NCI-H2171 treated with DMSO at 0.1 percent for 48 hours (cell line): ENCODE measurements around the gene IL31.

Experiments
- DNase-seq: peaks from one replicate; lab custom pipeline; 2025; lab: John Stamatoyannopoulos, UW

IL31 gene

GRCh38 chr12:122155705-122156104 is 18.3 kb downstream of the IL31 start:
- no peak for DNase-seq

GRCh38 chr12:122152754-122153153 is 21.3 kb downstream of the IL31 start:
- no peak for DNase-seq

DNA sequence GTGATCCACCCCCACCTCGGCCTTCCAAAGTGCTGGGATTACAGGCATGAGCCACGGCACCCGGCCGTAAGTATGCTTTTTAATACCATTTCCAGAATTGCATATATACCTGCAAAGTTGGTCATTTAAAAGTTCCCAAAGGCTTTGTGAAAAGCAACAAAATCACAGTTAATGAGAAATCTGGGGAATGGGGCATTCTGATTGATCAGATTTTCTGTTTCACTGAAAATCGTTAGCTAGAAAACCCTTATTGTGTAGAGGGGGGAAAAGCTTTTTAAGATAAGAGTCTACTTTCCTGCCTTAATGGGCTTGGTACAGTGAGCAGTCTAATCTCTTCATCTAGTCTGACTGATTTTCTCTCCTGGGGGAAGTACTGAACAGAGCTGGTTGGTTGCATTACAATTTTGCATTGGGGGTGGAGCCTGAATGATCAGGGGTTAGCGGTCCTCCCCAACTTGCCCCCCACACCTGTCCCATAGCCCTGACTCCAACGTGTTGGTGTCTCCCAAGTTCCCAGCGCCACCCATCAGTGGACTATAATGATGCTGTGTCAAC is 23.8 kb downstream of the IL31 start:
- no peak for DNase-seq

DNA sequence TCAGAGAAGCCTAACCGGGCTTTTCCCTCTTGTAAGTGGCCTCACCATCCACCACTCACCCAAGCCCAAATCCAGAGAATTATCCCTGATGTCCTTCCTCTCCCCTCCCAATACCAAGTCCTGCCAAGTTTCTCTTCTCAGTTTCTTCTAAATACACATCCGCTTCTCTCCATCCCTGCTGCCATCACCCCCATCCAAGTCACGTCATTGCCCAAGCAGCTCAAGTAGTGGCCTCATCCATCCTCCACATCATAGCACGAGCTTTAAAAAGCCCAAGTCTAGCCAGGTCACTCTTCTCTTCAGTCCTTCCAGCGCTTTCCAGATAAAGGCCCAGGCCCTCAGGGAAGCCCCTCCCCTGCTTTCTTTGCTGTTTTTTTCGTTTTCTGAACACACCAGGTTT is 25.4 kb downstream of the IL31 start:
- DNase-seq = no peak

- DNase-seq = no peak
Observed at GRCh38 chr12:122147514-122148290, 26.3 kb downstream of the IL31 start.

DNA sequence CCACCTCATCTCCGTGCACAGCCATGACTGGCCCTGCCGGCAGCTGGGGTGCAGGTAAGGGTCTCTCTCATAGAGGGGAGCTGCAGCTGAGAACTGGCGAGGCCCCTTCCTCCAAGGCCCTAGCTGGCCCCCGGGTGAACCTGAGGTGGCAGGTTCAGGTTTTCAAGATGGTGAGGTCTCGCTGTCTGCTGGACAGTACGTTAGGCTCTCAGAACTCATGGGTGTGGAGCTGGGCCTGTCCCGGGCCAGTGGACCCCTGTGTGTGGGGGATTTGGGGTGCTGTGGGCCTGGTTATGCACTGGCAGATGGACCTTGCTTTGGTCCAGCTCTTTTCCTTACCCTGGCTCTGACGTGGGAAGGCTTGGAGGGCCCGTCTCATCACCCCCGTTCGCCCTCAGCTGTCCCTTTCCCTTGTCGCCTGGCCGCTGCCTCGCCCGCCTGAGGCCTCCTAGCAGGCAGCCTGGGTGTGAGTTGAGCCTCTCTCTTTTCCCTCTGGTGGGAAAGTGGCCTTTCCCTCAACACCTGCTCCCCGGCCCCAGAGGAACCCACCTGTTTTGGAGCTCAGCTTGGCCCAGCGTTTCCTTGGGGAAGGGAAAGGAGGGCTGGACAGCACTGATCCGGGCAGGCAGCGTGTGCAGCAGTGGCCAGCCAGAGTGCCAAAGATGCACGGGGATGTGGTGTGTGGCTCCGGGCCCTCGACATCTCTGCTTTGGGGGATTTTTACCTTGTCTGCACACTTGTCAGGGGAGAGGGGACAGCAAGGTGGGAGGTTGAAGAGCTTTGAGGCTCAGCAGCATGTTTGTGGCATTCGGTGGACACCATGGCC is 28.3 kb downstream of the IL31 start:
- no peak for DNase-seq

DNA sequence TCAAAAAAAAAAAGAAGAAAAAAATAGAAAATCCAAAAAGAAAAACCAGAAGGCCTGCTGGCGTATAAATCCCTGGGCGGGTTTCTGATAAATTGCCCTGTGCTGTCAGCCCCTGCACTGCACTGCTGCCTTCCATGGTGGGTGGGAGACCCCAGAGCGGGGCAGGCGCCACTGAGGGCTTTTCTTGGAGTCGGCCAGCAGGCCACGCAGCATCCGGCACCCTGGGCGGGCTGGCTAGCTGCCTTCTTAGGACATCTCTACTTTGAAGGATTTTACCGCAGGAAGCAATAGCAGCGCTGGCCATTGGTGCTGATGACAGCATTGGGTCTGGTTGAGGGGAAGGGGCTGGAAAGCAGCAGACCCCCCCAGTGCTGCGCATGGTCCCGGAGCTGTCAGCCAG is 29.1 kb downstream of the IL31 start:
- DNase-seq = no peak

DNA sequence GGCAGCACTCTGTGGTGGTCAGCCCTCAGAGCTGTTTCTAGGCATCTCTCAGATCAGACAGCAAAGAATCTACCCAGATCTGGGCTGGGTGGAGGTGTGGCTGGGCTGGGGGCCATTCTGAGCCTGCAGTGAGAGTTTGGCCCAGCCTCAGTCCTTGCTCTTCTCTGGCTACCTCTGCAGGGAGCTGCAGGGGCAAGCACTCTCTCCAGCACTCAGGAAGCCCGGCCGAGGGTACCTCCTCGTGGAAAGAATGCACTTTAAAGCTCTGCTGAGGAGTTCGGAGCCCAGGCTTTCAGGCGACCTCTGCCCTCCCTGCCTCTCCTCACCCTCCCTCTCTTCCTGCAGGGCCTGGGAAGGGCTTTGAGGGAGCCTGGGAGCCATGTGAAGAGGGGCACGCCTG is 31.2 kb downstream of the IL31 start:
- DNase-seq = no peak

DNA sequence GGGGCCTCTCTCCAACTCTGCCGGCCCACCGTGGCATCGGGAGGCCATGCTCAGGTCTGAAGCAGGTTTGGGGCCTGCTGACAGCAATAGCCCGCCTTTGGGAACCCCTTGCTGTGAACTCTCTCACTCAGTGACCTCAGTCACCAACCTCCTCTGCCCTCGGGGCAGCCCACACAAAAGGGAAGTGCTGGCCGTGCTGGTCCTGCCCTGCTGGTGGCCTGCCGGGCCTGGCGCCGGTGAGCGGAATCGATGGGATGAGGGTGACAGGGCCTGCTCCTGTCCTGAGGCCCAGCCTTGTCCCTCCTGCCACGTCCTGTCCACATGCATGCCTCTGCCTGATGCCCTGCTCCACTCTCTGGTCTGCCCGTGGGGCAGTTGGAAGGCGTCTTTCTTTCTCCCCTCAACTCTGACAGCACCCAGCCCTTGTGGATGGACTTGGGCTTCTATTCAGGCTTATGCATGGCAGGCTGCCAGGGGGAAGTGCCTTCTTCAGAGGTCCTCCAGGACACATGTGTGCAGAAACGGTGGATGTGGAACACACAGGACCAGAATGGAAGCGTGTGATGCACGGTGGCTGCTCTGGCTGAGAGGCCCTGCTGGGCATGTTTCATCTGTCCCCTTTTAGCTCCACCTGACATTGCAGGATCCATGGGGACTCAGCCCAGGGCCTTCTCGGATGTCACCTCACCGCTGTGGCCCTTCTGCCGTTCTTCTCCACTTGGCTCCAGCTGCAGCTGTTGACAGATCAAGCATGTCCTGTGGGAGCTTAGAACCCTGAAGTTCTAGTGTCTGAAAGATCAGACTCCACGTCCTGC is 31.9 kb downstream of the IL31 start:
- peak; percentile 22 for DNase-seq

GRCh38 chr12:122140467-122141257 is 33.4 kb downstream of the IL31 start:
- DNase-seq = no peak

DNA sequence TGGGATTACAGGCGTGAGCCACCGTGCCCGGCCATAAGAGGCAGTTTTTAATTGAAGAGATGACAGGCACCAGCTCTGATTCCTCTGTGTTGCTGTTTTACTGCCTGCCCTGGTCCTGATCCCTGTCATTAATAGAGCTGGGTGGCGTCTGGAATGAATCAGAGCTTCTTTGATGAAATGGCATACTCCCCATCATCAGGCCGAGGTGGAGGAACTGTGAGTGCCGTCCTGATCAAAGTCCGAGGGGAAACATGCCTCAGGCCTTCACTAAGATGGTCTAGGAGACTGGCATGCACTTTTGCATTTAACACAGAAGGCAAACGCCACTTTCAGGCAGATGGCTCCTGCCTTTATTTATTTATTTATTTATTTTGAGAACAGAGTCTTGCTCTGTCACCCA is 34.1 kb downstream of the IL31 start:
- no peak for DNase-seq

DNA sequence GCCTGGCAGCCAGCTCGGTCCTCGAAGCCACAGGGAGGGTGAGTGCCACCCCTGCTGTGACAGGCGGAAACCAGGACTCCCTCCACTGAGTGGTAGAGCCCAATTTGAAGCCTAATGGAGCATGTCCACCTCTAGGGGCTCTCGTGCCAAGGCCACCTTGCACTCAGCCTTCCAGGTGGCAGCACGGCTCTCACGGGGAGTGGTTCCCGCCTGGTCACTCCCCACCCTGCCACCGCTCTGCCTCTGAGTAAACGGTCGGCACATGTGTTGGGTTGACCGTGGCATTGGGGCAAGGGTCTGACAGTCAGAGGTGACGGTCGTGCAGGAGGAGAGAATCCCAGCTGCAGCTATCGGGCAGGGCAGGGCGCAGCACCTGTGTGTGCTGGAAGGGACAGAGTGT is 34.8 kb downstream of the IL31 start:
- no peak for DNase-seq

- no peak for DNase-seq
Observed at GRCh38 chr12:122138616-122139015, 35.4 kb downstream of the IL31 start.

GRCh38 chr12:122138181-122138580 is 35.8 kb downstream of the IL31 start:
- DNase-seq = no peak

- DNase-seq = peak; percentile 86
Observed at GRCh38 chr12:122137681-122138080, 36.3 kb downstream of the IL31 start.

- peak; percentile 75 for DNase-seq
Observed at GRCh38 chr12:122137229-122137628, 36.8 kb downstream of the IL31 start.

- DNase-seq = no peak
Observed at GRCh38 chr12:122135437-122136031, 38.5 kb downstream of the IL31 start.

- no peak for DNase-seq
Observed at GRCh38 chr12:122133192-122133950, 40.6 kb downstream of the IL31 start.

DNA sequence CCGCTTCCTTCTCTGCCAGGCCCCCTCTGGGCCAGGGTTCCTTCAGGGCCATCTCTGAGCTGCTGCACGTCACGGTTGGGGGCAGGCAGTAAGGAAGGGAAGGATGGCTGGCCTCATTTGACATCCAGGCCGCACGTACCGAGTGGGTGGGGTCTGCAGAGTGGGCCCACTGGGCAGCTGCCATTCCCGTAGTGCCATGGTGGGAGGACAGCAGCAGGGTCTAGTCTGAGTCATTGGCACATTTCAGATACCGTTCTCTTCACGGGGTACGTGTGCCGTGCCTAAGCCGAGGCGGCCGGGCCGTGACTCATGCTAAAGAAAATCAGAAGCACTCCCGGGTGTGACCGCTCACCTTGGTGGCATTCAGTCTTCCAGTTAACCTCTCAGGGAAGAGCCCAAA is 43.9 kb downstream of the IL31 start:
- no peak for DNase-seq

GRCh38 chr12:122129131-122129530 is 44.9 kb downstream of the IL31 start:
- no peak for DNase-seq
